B cell (primary cell): Measurements from ENCODE around the gene FAM200A.

Experiments used
- CTCF ChIP-seq: fragments of 200-600 bp; IDR thresholded peaks from one replicate; pipeline ENCODE4 v1.8.0; 2022; ENCODE audit warnings: antibody characterized with exemption, mild to moderate bottlenecking
- EZH2 ChIP-seq: IDR thresholded peaks from 2 replicates; pipeline ENCODE4 v1.6.1; 2012; ENCODE audit warnings: borderline replicate concordance, low read depth, mild to moderate bottlenecking, moderate library complexity, low read length; ENCODE audit not compliant: insufficient read depth, poor library complexity, severe bottlenecking

GRCh38 chr7:99525713-99526440 lies 26.0 kb downstream of the FAM200A start:
- TF ChIP-seq CTCF, result no peak
- no peak for TF ChIP-seq EZH2
